ENCODE data around the gene RBM24.

Gene RBM24

GRCh38 chr6:17281100-17281496, at the start of gene RBM24:
Gene RBM24, plus strand, starts transcription at chr6:17281361. Its CDS starts 221 bp downstream, at chr6:17281582.
- no peak for DNase-seq (ENCODE audit: insufficient read length, low spot score)
- FAIRE-seq, result no peak

GRCh38 chr6:17233531-17233930, 47.6 kb upstream of the RBM24 start:
- no peak for DNase-seq (ENCODE audit: insufficient read length, low spot score)
- no peak for FAIRE-seq

GRCh38 chr6:17237246-17237645, 43.9 kb upstream of the RBM24 start:
- FAIRE-seq (no peak), DNase-seq (ENCODE audit: insufficient read length, low spot score) (no peak)

- FAIRE-seq (no peak), DNase-seq (ENCODE audit: insufficient read length, low spot score) (no peak)
These were observed 41.9 kb upstream of the RBM24 start for GRCh38 chr6:17239260-17239659.

- FAIRE-seq, result no peak
- DNase-seq (ENCODE audit: insufficient read length, low spot score), result no peak
These were observed 40.2 kb upstream of the RBM24 start for GRCh38 chr6:17240803-17241500.

GRCh38 chr6:17242087-17242486, 39.1 kb upstream of the RBM24 start:
- DNase-seq (ENCODE audit: insufficient read length, low spot score) (no peak), FAIRE-seq (no peak)

GRCh38 chr6:17250237-17250636, 30.9 kb upstream of the RBM24 start:
- DNase-seq (ENCODE audit: insufficient read length, low spot score) (no peak), FAIRE-seq (no peak)

- no peak for FAIRE-seq
These were observed 29.2 kb upstream of the RBM24 start for GRCh38 chr6:17251953-17252352.

GRCh38 chr6:17258749-17259148, 22.4 kb upstream of the RBM24 start:
- FAIRE-seq (no peak), DNase-seq (ENCODE audit: insufficient read length, low spot score) (no peak)

More at GRCh38 chr6:17251953-17252352, 29.2 kb upstream of the RBM24 start:
- DNase-seq (ENCODE audit: insufficient read length, low spot score), result no peak

- DNase-seq (ENCODE audit: insufficient read length, low spot score) (no peak), FAIRE-seq (no peak)
These were observed 15.6 kb upstream of the RBM24 start for GRCh38 chr6:17265570-17265969.

GRCh38 chr6:17267566-17267965, 13.6 kb upstream of the RBM24 start:
- DNase-seq (ENCODE audit: insufficient read length, low spot score) (no peak), FAIRE-seq (no peak)

GRCh38 chr6:17268114-17268513, 13.0 kb upstream of the RBM24 start:
- FAIRE-seq, result no peak
- DNase-seq (ENCODE audit: insufficient read length, low spot score), result no peak

- DNase-seq (ENCODE audit: insufficient read length, low spot score), result no peak
- FAIRE-seq, result no peak
These were observed 11.3 kb upstream of the RBM24 start for GRCh38 chr6:17269840-17270239.

- no peak for DNase-seq (ENCODE audit: insufficient read length, low spot score)
- FAIRE-seq, result no peak
These were observed 9.5 kb upstream of the RBM24 start for GRCh38 chr6:17271628-17272027.

- no peak for FAIRE-seq
These were observed 4.4 kb upstream of the RBM24 start for GRCh38 chr6:17276766-17277165.

GRCh38 chr6:17277256-17277655, 3.9 kb upstream of the RBM24 start:
- no peak for DNase-seq (ENCODE audit: insufficient read length, low spot score)
- no peak for FAIRE-seq

More at GRCh38 chr6:17276766-17277165, 4.4 kb upstream of the RBM24 start:
- DNase-seq (ENCODE audit: insufficient read length, low spot score), result no peak

GRCh38 chr6:17278289-17279063, 2.7 kb upstream of the RBM24 start:
- no peak for FAIRE-seq

GRCh38 chr6:17280138-17280537, 1.0 kb upstream of the RBM24 start:
- DNase-seq (ENCODE audit: insufficient read length, low spot score) (no peak), FAIRE-seq (no peak)

More at GRCh38 chr6:17278289-17279063, 2.7 kb upstream of the RBM24 start:
- no peak for DNase-seq (ENCODE audit: insufficient read length, low spot score)

GRCh38 chr6:17280552-17281090, 540 bp upstream of the RBM24 start:
- DNase-seq (ENCODE audit: insufficient read length, low spot score) (no peak), FAIRE-seq (no peak)

GRCh38 chr6:17281497-17282481, 628 bp downstream of the RBM24 start:
- FAIRE-seq (no peak), DNase-seq (ENCODE audit: insufficient read length, low spot score) (no peak)

- DNase-seq (ENCODE audit: insufficient read length, low spot score), result no peak
- no peak for FAIRE-seq
These were observed 1.9 kb downstream of the RBM24 start for GRCh38 chr6:17283074-17283473.
